GM23248 (cell line): ENCODE measurements around the gene SH3TC2.

Source experiments
- EZH2 ChIP-seq: fragments of 200-600 bp; sonication (generic); IDR thresholded peaks from 2 replicates; pipeline ENCODE4 v1.6.1; 2018; ENCODE audit warnings: antibody characterized with exemption, mild to moderate bottlenecking; ENCODE audit not compliant: insufficient read depth, poor library complexity, severe bottlenecking
- EZH2phosphoT487 ChIP-seq: fragments of 200-600 bp; sonication (generic); IDR thresholded peaks from 2 replicates; pipeline ENCODE4 v1.6.1; 2018; ENCODE audit warnings: antibody characterized with exemption, moderate library complexity, mild to moderate bottlenecking, low read depth; ENCODE audit not compliant: insufficient read depth

DNA sequence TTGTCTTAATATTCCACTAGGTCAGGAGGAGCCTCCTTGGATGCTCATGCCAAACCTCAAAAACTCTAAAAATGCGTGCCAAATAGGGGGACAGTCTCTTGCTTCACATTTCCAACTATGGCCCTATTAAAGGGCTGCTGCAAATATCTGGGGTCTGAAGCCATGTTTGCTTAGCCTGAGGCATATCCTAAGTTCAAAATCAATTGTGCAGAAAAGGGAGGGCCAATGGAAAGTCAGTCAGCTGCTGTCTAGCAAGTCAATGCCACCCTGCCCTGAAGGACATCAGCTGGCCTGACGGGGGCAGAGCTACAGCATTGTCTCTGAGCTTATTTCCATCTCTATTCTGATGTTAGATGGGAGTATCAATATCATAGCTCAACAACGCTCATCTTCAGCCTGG lies 93.6 kb downstream of the SH3TC2 start:
- TF ChIP-seq EZH2 (no peak), EZH2phosphoT487 (no peak)
